CD8-positive, alpha-beta memory T cell (primary cell): Measurements from ENCODE around the gene ARHGEF7. TPM values are rescaled to one million over a fixed set of nuclear protein-coding genes. Genes with fewer than 3 reads are reported as not detected.

ENCODE experiments used
- CTCF ChIA-PET: fragments of 350-600 bp; sonication (Branson Sonifier 250); formaldehyde crosslinking; loops from one replicate; lab custom pipeline; 2021; ENCODE audit warnings: antibody characterized with exemption; lab: Charles Lee
- POLR2A ChIA-PET: fragments of 350-600 bp; sonication (Branson Sonifier 250); formaldehyde crosslinking; loops from one replicate; lab custom pipeline; 2021; ENCODE audit warnings: antibody characterized with exemption; lab: Charles Lee
- DNase-seq, 5 donors: peaks; one replicate each; pipeline versions ENCODE4 v3.0.0 to v3.0.0-alpha.2; 2020 to 2022; ENCODE audit warnings: mixed read lengths in 1 of 5
- H3K27ac ChIP-seq: one replicate; pipeline ENCODE4 v1.7.0; 2013; ENCODE audit warnings: low read depth, mild to moderate bottlenecking, low read length, moderate library complexity
- H3K27me3 ChIP-seq: 2 replicates; pipeline ENCODE4 v1.7.0; 2013; ENCODE audit warnings: low read length, mild to moderate bottlenecking; ENCODE audit not compliant: insufficient read depth, poor library complexity, severe bottlenecking
- H3K36me3 ChIP-seq: 2 replicates; pipeline ENCODE4 v1.7.0; 2013; ENCODE audit warnings: mild to moderate bottlenecking, low read length, moderate library complexity; ENCODE audit not compliant: insufficient read depth
- H3K4me1 ChIP-seq: 2 replicates; pipeline ENCODE4 v1.7.0; 2013; ENCODE audit warnings: mild to moderate bottlenecking, low read length, moderate library complexity; ENCODE audit not compliant: insufficient read depth
- H3K4me3 ChIP-seq: 2 replicates; pipeline ENCODE4 v1.7.0; 2013; ENCODE audit warnings: mild to moderate bottlenecking, low read length
- H3K9me3 ChIP-seq: 2 replicates; pipeline ENCODE4 v1.7.0; 2013; ENCODE audit warnings: mild to moderate bottlenecking, low read length
- H3K27ac Mint-ChIP-seq, 8 donors: one replicate each; pipeline ENCODE4 v1.8.0; 2020 to 2021; ENCODE audit warnings: mixed read lengths in 8 of 8, mild to moderate bottlenecking in 6 of 8, inconsistent platforms in 3 of 8, moderate library complexity in 3 of 8
- H3K27me3 Mint-ChIP-seq, 2 donors: one replicate each; pipeline ENCODE4 v1.8.0; 2020 to 2021; ENCODE audit warnings: mixed read lengths in 2 of 2, mild to moderate bottlenecking in 1 of 2, moderate library complexity in 1 of 2
- H3K36me3 Mint-ChIP-seq, 3 donors: one replicate each; pipeline ENCODE4 v1.8.0; 2020 to 2021; ENCODE audit warnings: mixed read lengths in 3 of 3, inconsistent platforms in 1 of 3, mild to moderate bottlenecking in 1 of 3
- H3K4me1 Mint-ChIP-seq, 3 donors: one replicate each; pipeline ENCODE4 v1.8.0; 2020 to 2021; ENCODE audit warnings: mixed read lengths in 3 of 3, inconsistent platforms in 1 of 3, mild to moderate bottlenecking in 1 of 3
- H3K4me3 Mint-ChIP-seq, 7 donors: one replicate each; pipeline ENCODE4 v1.8.0; 2020 to 2021; ENCODE audit warnings: mixed read lengths in 7 of 7, mild to moderate bottlenecking in 6 of 7, moderate library complexity in 4 of 7, inconsistent platforms in 2 of 7
- H3K9me3 Mint-ChIP-seq, 5 donors: one replicate each; pipeline ENCODE4 v1.8.0; 2020 to 2022; ENCODE audit warnings: mixed read lengths in 5 of 5, mild to moderate bottlenecking in 3 of 5, moderate library complexity in 2 of 5, inconsistent platforms in 1 of 5
- polyA plus RNA-seq: library from polyadenylated mRNA; unstranded; fragments of 300-500 nt; fragmentation: Illumina TruSeq; gene quantifications from one replicate; pipeline ENCODE4 v1.2.3, GENCODE V29; 2021
- total RNA-seq, 2 experiments: library from RNA; stranded (reverse); gene quantifications; one replicate each; pipeline ENCODE4 v1.2.3, GENCODE V29; 2021

The ARHGEF7 gene
- total and polyA plus RNA-seq, 3 experiments from 2014 or later: 12.0 to 46.2 (median 45.9) TPM

DNA sequence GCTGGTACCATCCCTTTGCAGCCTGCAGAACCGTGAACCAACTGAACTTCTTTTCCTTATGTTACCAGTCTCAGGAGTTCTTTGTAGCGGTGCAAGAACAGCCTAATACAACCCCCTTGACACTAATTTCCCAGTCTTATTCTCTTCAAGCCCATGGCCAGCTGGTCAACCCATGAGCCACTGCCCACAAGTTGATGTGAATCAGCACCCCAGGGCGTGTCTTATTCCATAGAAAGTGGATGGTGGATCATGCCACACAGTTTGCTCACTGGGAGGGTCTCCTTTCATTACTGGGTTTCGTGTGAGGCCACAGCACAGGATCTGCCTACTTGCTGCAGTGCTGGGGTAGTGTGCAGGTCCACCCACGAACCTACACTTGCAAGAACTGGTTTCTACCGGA is 232.3 kb downstream of the ARHGEF7 start:
- Histone ChIP-seq H3K27me3 (no peaks in the 10 kb centered on the region), H3K27ac (no peak overlapping the region), H3K9me3 (no peaks in the 10 kb centered on the region), H3K4me1 (no peaks in the 10 kb centered on the region), H3K4me3 (no peak overlapping the region), H3K36me3 (no peaks in the 10 kb centered on the region)
- Mint-ChIP-seq H3K4me1 (peaks cover 0 to 11% (median 0%) of the 10 kb centered on the region in 3 donors), H3K27ac (no peak overlapping the region), H3K4me3 (no peak overlapping the region), H3K36me3 (peaks cover 0 to 24% (median 8%) of the 10 kb centered on the region in 3 donors), H3K27me3 (peaks cover 5 to 6% of the 10 kb centered on the region in 2 donors), H3K9me3 (peaks cover 0 to 10% (median 2%) of the 10 kb centered on the region in 5 donors)
- no peak for DNase-seq
- CTCF ChIA-PET: no interaction called here
- POLR2A ChIA-PET: no interaction called here

DNA sequence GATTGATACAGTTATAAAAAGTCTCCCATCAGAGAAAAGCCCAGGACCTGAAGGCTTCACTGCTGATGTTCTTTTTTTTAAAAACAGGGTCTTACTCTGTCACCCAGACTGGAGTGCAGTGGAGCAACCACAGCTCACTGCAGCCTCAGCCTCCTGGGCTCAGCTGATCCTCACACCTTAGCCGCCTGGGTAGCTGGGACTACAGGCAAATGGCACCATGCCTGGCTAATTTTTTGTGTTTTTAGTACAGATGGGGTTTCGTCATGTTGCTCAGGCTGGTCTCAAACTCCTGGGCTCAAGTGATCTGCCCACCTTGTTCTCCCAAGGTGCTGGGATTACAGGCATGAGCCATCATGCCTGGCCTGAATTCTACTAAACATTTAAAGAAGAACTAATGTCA is 238.4 kb downstream of the ARHGEF7 start:
- Mint-ChIP-seq H3K9me3 (peaks cover 0 to 10% (median 0%) of the 10 kb centered on the region in 5 donors), H3K27ac (no peak overlapping the region), H3K4me3 (no peak overlapping the region), H3K27me3 (peaks cover 0 to 10% of the 10 kb centered on the region in 2 donors), H3K4me1 (peaks cover 8 to 11% (median 10%) of the 10 kb centered on the region in 3 donors), H3K36me3 (peaks cover 0 to 8% (median 0%) of the 10 kb centered on the region in 3 donors)
- no peaks in the 10 kb centered on the region for H3K27me3 ChIP-seq
- H3K27ac ChIP-seq: no peak overlapping the region
- H3K4me3 ChIP-seq: no peak overlapping the region
- H3K36me3 ChIP-seq: no peaks in the 10 kb centered on the region
- no peaks in the 10 kb centered on the region for H3K4me1 ChIP-seq
- DNase-seq: no peak
- POLR2A ChIA-PET: no interaction called here
- no peaks in the 10 kb centered on the region for H3K9me3 ChIP-seq
- CTCF ChIA-PET: no interaction called here

DNA sequence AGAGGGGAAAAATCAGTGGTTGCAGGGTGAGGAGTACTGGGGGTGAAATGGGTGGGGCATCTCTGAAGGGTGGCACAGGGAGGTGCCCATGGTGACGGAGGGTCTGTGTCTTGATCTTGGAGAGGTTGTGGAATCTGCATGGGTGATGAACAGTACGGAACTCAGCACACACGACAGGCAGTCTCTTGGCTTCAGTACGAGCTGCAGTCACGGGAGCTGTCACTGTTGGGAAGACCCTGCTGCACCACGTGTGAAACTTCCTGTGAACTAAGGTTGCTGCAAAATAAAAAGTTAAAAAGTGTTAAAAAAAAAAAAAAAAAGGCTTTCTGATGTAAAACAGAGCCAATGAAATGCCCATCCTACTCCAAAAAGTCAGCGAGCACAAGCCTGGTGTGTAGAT is 239.7 kb downstream of the ARHGEF7 start:
- Mint-ChIP-seq H3K9me3 (peaks cover 0 to 10% (median 0%) of the 10 kb centered on the region in 5 donors), H3K27ac (no peak overlapping the region), H3K4me1 (peaks cover 8 to 11% (median 10%) of the 10 kb centered on the region in 3 donors), H3K36me3 (peaks cover 0 to 3% (median 0%) of the 10 kb centered on the region in 3 donors), H3K27me3 (peaks cover 0 to 7% of the 10 kb centered on the region in 2 donors), H3K4me3 (peak overlapping the region in 2 of 7 donors; percentile 23 to 68)
- H3K4me3 ChIP-seq: no peak overlapping the region
- no peaks in the 10 kb centered on the region for H3K9me3 ChIP-seq
- CTCF ChIA-PET: no interaction called here
- H3K36me3 ChIP-seq: no peaks in the 10 kb centered on the region
- H3K4me1 ChIP-seq: no peaks in the 10 kb centered on the region
- DNase-seq: no peak
- POLR2A ChIA-PET: no interaction called here
- no peaks in the 10 kb centered on the region for H3K27me3 ChIP-seq
- no peak overlapping the region for H3K27ac ChIP-seq

Other genes with a start within 250 kb of the ARHGEF7 start
- gene ANKRD10, start 200.2 kb upstream of the ARHGEF7 start, total RNA-seq: 10 to 100 TPM; 65.4 to 76.1 TPM
- gene ANKRD10, start 200.2 kb upstream of the ARHGEF7 start, polyA plus RNA-seq: 65.8 TPM
- not detected for gene TEX29, start 205.3 kb downstream of the ARHGEF7 start, total RNA-seq
- not detected for gene TEX29, start 205.3 kb downstream of the ARHGEF7 start, polyA plus RNA-seq